Type B pancreatic cell (in vitro differentiated cells): ENCODE data around the gene CCDC85A. TPM values are rescaled to one million over a fixed set of nuclear protein-coding genes. Genes with fewer than 3 reads are reported as not detected.

Experiments
- DNase-seq: peaks from one replicate; pipeline ENCODE4 v3.0.0; 2021; ENCODE audit warnings: mixed read lengths; ENCODE audit not compliant: unreplicated experiment; ENCODE audit errors: extremely low spot score
- H3K27ac Mint-ChIP-seq: 2 replicates; pipeline ENCODE4 v1.8.0; 2021; ENCODE audit warnings: mild to moderate bottlenecking, mixed read lengths
- H3K27me3 Mint-ChIP-seq: 2 replicates; pipeline ENCODE4 v1.8.0; 2021; ENCODE audit warnings: mixed read lengths
- H3K36me3 Mint-ChIP-seq: 2 replicates; pipeline ENCODE4 v1.8.0; 2021; ENCODE audit warnings: mixed read lengths
- H3K4me1 Mint-ChIP-seq: one replicate; pipeline ENCODE4 v1.8.0; 2021; ENCODE audit warnings: mixed read lengths; ENCODE audit not compliant: unreplicated experiment
- H3K4me3 Mint-ChIP-seq: 2 replicates; pipeline ENCODE4 v1.8.0; 2021; ENCODE audit warnings: mild to moderate bottlenecking, mixed read lengths
- H3K9me3 Mint-ChIP-seq: 2 replicates; pipeline ENCODE4 v1.8.0; 2021; ENCODE audit warnings: mixed read lengths
- total RNA-seq: library from RNA; stranded (reverse); gene quantifications from 2 replicates; pipeline ENCODE4 v1.2.1, GENCODE V29; 2021; ENCODE audit warnings: low replicate concordance
- TF ChIP-seq, protein P1 (sequence below): fragments of 200-600 bp; sonication (generic); conservative IDR thresholded peaks from 2 replicates; pipeline ENCODE4 v1.5.0; 2021; ENCODE audit warnings: antibody characterized with exemption, mild to moderate bottlenecking

CCDC85A gene
- total RNA-seq, 1 donor from 2014 or later: 2.1 TPM

GRCh38 chr2:56338232-56338631 is 154.4 kb downstream of the CCDC85A start:
- H3K36me3 Mint-ChIP-seq: no peaks in the 10 kb centered on the region
- TF ChIP-seq, protein P1, sequence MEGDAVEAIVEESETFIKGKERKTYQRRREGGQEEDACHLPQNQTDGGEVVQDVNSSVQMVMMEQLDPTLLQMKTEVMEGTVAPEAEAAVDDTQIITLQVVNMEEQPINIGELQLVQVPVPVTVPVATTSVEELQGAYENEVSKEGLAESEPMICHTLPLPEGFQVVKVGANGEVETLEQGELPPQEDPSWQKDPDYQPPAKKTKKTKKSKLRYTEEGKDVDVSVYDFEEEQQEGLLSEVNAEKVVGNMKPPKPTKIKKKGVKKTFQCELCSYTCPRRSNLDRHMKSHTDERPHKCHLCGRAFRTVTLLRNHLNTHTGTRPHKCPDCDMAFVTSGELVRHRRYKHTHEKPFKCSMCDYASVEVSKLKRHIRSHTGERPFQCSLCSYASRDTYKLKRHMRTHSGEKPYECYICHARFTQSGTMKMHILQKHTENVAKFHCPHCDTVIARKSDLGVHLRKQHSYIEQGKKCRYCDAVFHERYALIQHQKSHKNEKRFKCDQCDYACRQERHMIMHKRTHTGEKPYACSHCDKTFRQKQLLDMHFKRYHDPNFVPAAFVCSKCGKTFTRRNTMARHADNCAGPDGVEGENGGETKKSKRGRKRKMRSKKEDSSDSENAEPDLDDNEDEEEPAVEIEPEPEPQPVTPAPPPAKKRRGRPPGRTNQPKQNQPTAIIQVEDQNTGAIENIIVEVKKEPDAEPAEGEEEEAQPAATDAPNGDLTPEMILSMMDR: no peak
- peaks cover 6% of the 10 kb centered on the region for H3K4me1 Mint-ChIP-seq
- DNase-seq: no peak
- no peak overlapping the region for H3K4me3 Mint-ChIP-seq
- H3K27ac Mint-ChIP-seq: no peak overlapping the region
- H3K27me3 Mint-ChIP-seq: peaks cover 4% of the 10 kb centered on the region
- H3K9me3 Mint-ChIP-seq: no peaks in the 10 kb centered on the region

DNA sequence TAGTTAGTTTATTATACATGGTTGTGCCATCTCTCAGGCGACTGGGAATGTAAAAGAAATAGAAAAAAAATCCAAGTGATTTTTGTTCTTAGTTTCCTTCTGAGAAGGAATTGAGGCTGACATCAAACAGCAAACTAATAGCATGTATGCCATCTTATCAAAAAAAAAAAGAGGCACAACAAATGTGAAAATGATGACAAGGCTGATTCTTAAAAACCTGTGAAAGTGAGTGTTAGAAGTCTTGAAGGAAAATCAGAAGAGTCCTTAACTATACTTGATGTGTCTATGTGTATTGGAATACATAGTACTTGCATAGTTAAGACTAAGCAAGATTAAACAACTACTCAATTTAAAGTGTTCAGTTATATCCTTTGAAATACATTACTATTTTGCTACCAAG is 161.0 kb downstream of the CCDC85A start:
- H3K27ac Mint-ChIP-seq: no peak overlapping the region
- no peaks in the 10 kb centered on the region for H3K9me3 Mint-ChIP-seq

DNA sequence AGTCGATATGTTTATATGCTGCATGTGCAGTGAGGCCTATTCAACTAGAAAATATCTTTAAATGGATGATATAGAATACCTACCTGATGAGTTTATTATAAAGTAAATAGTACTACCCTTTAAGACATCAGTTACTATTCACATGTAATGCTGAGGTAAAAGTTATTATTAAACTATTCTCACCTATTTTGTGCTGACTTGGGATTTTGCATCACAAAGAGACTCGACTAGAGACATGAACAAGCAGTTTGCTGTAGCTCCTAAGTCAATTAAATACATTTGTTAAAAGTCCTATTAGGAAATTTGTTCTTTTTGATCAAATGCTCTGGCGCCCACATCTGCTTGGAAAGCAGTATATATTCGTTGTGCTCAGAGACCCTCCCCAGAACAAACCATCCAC is 164.1 kb downstream of the CCDC85A start:
- no peak overlapping the region for H3K4me3 Mint-ChIP-seq

More for the DNA sequence above, 161.0 kb downstream of the CCDC85A start:
- no peak for DNase-seq
- Mint-ChIP-seq H3K36me3 (no peaks in the 10 kb centered on the region), H3K4me1 (peaks cover 5% of the 10 kb centered on the region), H3K27me3 (peaks cover 4% of the 10 kb centered on the region), H3K4me3 (no peak overlapping the region)
- TF ChIP-seq, protein P1: no peak

DNA sequence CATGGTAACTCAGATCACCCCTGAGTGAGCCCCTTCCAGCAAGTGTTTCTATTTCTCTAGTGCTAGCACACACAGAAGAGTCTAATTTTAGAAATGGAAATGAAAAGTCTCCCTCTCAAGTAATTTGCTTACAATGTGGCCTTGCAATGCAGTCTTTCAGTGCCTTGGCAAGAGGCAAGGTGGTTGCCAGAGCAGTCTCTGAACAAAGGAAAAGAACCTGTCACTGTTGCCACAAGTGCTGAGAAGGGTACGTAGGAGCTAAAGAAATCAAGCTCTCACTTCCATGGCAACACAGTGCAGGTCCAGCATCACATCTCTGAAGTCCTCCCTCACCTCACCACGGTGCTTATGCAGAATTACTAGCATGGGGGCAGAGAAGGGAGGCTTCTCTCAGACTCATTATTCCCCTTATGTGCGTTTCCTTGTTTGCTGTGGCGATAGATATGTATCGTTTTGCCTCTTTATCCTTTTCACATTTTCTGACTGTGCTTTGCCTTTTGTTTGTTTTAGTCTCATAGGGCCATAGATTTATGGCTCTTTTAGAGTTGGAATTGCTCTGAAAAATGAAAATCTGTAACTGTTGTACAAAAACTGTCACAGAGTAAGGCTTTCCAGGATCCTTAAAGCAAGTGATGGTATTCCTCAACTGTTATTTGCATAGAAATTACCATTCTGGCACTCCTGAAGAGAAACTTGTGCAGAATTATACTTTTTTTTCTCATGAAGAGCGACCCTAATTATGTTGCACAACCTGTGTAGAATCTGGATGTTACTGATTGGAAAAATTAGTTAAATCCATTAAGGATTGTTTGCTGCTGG is 164.8 kb downstream of the CCDC85A start:
- H3K27ac Mint-ChIP-seq: no peak overlapping the region
- TF ChIP-seq, protein P1: no peak
- no peaks in the 10 kb centered on the region for H3K9me3 Mint-ChIP-seq
- DNase-seq: no peak
- H3K4me1 Mint-ChIP-seq: peaks cover 5% of the 10 kb centered on the region
- no peaks in the 10 kb centered on the region for H3K27me3 Mint-ChIP-seq
- no peaks in the 10 kb centered on the region for H3K36me3 Mint-ChIP-seq
- no peak overlapping the region for H3K4me3 Mint-ChIP-seq

More for the DNA sequence above, 164.1 kb downstream of the CCDC85A start:
- Mint-ChIP-seq H3K27ac (no peak overlapping the region), H3K27me3 (no peaks in the 10 kb centered on the region), H3K9me3 (no peaks in the 10 kb centered on the region), H3K4me1 (peaks cover 5% of the 10 kb centered on the region), H3K36me3 (no peaks in the 10 kb centered on the region)
- TF ChIP-seq, protein P1: no peak
- no peak for DNase-seq

- peaks cover 9% of the 10 kb centered on the region for H3K27me3 Mint-ChIP-seq
- DNase-seq: no peak
- TF ChIP-seq, protein P1: no peak
- peaks cover 4% of the 10 kb centered on the region for H3K4me1 Mint-ChIP-seq
- H3K36me3 Mint-ChIP-seq: no peaks in the 10 kb centered on the region
- no peaks in the 10 kb centered on the region for H3K9me3 Mint-ChIP-seq
- H3K4me3 Mint-ChIP-seq: no peak overlapping the region
- no peak overlapping the region for H3K27ac Mint-ChIP-seq
These were observed 174.0 kb downstream of the CCDC85A start for GRCh38 chr2:56357655-56358295.
